Measurements from ENCODE around the gene TJAP1.

DNA sequence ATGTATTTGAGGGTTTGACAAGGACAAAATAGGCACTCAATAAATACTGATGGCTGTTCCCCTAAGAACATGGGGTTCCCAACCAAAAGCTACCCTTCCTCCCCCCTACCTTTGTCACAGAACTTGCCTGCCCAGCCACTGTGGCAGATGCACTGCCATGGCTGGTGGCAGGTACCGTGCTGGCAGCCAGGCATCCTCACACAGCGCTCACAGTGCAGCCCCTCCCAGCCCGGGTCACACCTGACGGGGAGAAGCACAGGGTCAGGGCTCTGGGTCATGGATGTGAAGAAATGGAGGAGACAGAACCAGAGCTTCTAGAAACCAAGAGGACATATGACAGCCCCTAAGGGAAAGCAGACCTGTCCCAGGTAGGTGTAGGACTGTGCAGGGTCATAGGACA, 24.5 kb upstream of the TJAP1 start:
- TF ChIP-seq, protein P1, sequence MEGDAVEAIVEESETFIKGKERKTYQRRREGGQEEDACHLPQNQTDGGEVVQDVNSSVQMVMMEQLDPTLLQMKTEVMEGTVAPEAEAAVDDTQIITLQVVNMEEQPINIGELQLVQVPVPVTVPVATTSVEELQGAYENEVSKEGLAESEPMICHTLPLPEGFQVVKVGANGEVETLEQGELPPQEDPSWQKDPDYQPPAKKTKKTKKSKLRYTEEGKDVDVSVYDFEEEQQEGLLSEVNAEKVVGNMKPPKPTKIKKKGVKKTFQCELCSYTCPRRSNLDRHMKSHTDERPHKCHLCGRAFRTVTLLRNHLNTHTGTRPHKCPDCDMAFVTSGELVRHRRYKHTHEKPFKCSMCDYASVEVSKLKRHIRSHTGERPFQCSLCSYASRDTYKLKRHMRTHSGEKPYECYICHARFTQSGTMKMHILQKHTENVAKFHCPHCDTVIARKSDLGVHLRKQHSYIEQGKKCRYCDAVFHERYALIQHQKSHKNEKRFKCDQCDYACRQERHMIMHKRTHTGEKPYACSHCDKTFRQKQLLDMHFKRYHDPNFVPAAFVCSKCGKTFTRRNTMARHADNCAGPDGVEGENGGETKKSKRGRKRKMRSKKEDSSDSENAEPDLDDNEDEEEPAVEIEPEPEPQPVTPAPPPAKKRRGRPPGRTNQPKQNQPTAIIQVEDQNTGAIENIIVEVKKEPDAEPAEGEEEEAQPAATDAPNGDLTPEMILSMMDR (IDR thresholded peaks at IDR 0.05): no peak
- no peak for TF ChIP-seq POLR2A (IDR thresholded peaks at IDR 0.05)

All from testis (tissue), 2 donors.